ENCODE data around the gene GH1.
A peak's percentile ranks its signal among the peaks of the same experiment; 100 is the strongest.
"Not testable (repeated sequence)": the region's sequence is repeated elsewhere in the genome, so short reads cannot be mapped to it uniquely, and the experiment has no call there.

Gene GH1

DNA sequence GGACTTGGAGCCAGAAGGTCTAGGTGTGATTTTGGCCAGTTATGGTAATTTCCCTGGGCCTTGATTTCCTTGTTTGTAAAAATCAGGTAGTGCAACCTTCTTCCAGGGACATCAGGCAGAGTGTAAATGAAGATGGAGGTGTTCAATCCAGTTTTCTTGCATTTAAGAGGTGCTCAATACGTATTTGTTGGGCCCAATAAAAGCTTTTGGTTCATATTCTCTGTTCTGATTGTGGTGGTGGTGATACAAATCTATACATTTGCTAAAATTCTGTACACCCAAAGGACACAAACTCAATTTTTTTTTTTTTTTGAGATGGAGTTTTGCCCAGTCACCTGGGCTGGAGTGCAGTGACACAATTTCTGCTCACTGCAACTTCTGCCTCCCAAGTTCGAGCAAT, 7.5 kb upstream of the GH1 start:
- DNase-seq (ENCODE audit: low read depth): no peak

DNA sequence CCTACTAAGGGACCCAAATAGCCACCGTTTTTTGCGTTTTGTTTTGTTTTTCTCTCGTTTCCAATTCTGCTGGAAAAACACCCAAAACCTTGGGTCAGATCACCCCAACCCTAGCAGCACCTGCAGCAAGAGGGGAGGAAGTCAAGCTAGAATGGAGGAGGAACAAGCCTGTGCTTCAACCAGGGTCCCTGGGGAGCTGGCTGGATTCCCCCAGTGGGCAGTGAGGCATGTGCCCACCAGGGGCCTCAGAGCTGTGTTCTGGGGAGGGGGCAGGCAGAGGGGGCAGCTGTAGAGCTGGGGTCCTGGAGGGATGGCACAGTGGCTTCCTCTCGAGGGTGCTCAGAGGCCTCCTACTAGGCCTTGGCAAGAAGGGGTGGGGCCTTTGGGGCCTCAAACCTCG, 7.0 kb upstream of the GH1 start:
- DNase-seq (ENCODE audit: low read depth): no peak

DNA sequence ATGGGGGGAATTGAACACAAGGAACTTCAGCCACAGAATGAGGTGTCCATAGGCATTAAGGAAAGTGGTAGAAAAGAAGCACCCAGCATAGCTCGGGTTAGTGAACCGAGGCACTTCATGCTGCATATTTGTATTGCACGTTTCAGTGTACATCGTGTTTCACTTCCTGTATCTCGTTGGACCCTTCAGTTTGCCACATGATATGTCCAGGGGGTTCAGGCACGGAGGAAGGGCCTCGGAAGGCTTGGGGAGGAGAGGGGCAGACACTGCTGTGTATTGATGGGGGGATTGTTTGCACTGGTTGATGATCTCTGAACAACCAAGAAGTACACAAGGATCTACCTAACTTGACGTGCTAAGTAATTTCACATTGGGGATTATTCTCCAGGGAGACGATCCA, 3.8 kb upstream of the GH1 start:
- not testable (repeated sequence) for DNase-seq (ENCODE audit: low read depth)

DNA sequence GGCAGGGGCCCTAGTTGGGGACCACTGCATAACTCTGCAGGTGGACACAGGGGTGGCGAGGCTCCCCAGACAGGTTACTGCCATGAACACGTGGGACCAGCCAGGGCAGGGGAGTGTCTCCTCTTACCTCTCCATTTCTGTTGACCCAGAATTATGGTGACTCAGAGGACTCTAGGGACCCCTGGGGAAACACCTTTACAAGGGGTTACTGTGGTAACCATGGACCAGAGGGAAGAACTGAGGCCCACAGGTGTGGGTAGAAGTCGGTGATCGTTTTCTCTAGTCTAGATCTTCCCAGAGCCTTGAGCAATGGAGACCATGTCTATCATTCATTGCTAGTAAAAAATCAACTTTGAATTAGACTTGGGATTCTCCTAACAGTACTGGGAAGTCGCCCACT, 2.1 kb upstream of the GH1 start:
- not testable (repeated sequence) for DNase-seq (ENCODE audit: low read depth)

DNA sequence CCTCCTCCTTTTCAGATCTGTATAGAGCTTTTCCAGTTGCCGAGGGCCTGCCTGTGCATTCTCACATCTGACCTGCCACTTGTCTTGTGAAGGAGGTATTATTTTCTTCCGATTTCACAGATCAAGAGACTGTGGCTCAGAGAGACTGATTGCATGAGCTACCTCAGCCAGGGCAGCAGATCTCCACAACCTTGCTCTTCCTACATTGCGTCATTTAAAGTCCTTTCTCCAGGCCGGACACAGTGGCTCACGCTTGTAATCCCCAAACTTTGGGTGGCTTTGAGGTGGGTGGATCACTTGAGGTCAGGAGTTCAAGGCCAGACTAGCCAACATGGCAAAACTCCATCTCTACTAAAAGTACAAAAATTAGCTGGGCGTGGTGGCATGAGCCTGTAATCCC, 1.4 kb upstream of the GH1 start:
- DNase-seq (ENCODE audit: low read depth): not testable (repeated sequence)

DNA sequence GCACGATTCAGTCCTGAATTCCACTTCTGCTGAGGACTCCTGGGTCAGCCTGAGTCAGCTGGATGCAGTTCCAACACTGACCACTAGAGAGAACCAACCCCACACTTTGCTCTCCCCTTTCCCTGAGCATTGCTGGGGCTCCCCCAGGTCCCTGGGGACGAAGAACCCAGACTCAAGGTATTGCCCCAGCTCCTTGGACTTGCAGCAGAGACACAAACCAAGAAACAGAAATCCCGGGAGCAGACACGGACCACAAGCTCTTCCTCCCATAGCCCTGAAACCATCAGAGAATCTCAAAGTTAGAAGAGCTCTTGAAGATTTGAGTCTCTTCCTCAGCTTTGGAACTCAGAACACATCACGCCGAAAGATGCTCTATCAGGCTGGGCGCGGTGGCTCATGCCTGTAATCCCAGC, 678 bp upstream of the GH1 start:
- DNase-seq (ENCODE audit: low read depth): peak; percentile 46

DNA sequence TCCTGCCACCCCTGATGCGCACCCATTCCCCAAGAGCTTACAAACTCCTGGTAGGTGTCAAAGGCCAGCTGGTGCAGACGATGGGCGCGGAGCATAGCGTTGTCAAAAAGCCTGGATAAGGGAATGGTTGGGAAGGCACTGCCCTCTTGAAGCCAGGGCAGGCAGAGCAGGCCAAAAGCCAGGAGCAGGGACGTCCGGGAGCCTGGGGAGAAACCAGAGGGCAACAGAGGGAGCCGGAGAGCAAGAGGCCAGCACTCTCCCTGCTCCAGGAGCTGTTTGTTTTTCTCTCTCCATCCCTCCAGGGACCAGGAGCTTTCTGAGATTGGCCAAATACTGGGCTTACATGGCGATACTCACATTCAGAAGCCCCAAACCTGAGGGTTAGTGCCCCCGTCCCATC, 334 bp downstream of the GH1 start:
- no peak for DNase-seq (ENCODE audit: low read depth)

DNA sequence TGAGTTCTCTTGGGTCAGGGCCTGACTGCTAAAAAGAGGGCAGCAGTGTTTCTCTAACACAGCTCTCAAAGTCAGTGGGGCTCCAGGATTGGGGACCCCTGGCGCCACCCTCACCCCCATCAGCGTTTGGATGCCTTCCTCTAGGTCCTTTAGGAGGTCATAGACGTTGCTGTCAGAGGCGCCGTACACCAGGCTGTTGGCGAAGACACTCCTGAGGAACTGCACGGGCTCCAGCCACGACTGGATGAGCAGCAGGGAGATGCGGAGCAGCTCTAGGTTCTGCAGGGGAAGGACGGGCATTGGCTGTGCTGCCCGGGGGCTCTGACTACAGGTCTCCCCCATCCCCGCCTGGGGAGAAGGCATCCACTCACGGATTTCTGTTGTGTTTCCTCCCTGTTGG, 993 bp downstream of the GH1 start:
- DNase-seq (ENCODE audit: low read depth): no peak

DNA sequence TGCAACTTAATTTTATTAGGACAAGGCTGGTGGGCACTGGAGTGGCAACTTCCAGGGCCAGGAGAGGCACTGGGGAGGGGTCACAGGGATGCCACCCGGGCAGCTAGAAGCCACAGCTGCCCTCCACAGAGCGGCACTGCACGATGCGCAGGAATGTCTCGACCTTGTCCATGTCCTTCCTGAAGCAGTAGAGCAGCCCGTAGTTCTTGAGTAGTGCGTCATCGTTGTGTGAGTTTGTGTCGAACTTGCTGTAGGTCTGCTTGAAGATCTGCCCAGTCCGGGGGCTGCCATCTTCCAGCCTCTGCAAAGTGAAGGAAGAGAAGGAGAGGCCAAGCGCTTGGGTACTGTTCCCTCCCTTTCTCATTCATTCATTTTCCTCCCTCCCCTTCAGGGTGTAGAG, 1.4 kb downstream of the GH1 start:
- DNase-seq (ENCODE audit: low read depth): not testable (repeated sequence)

DNA sequence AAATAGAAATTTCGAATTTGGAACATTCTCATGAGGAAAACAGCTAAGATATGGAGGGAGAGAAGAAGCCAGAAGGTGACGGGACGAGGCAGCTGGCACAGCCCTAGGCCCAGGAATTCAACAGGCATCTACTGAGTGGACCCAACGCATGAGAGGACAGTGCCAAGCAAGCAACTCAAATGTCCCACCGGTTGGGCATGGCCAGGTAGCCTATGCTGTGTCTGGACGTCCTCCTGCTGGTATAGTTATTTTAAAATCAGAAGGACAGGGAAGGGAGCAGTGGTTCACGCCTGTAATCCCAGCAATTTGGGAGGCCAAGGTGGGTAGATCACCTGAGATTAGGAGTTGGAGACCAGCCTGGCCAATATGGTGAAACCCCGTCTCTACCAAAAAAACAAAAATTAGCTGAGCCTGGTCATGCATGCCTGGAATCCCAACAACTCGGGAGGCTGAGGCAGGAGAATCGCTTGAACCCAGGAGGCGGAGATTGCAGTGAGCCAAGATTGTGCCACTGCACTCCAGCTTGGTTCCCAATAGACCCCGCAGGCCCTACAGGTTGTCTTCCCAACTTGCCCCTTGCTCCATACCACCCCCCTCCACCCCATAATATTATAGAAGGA, 2.0 kb downstream of the GH1 start:
- DNase-seq (ENCODE audit: low read depth): no peak

DNA sequence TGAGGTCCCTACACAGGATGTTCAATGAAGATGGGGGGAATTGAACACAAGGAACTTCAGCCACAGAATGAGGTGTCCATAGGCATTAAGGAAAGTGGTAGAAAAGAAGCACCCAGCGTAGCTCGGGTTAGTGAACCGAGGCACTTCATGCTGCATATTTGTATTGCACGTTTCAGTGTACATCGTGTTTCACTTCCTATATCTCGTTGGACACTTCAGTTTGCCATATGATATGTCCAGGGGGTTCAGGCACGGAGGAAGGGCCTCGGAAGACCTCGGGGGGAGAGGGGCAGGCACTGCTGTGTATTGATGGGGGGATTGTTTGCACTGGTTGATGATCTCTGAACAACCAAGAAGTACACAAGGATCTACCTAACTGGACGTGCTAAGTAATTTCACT, 2.9 kb downstream of the GH1 start:
- DNase-seq (ENCODE audit: low read depth): not testable (repeated sequence)

DNA sequence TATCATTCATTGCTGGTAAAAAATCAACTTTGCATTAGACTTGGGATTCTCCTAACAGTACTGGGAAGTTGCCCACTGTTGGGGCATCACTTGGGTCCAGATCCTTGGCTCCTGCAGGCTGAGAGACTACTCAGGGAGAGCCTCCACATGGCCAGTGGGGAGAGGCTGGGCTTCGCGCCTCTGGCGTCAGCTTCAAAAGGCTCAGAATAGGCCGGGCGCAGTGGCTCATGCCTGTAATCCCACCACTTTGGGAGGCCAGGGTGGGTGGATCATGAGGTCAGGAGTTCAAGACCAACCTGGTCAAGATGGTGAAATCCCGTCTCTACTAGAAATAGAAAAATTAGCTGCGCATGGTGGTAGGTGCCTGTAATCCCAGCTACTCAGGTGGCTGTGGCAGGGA, 4.2 kb downstream of the GH1 start:
- DNase-seq (ENCODE audit: low read depth): no peak

DNA sequence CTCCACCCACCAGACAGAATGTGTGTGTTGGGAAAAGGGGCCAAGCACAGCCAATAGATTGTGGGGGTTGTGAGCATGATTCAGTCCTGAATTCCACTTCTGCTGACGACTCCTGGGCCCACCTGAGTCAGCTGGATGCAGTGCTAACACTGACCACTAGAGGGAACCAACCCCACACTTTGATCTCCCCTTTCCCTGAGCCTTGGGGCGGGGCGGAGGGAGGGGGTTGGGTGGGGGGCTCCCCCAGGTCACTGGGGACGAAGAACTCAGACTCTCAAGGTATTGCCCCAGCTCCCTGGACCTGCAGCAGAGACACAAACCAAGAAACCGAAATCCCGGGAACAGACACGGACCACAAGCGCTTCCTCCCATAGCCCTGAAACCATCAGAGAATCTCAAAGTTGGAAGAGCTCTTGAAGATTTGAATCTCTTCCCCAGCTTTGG, 7.0 kb downstream of the GH1 start:
- no peak for DNase-seq (ENCODE audit: low read depth)

DNA sequence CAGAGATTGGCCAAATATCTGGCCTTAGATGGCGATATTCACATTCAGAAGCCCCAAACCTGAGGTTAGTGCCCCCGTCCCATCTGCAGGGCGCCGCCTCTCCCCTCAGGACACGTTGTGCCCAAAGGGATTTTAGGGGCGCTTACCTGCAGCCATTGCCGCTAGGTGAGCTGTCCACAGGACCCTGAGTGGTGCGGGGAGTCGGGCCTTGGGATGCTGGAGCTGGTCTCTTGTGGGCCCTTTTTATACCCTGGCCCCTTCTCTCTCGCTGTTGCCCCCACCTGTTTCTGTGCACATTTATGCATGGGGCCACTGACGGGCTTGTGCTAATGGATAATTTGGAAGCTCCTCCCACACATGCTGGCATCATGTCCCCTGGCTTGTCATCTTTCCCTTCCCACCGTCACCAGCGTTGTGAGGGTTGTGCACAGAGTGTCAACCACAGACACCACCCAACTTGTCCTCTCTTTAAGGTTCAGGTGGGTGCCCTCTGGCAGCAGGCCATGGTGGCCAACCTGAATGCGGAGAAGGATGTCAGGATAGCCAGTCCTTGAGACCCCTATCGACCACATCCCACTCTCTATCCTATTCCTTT, 7.5 kb downstream of the GH1 start, which contains the start of gene CSHL1:
TSS of gene CSHL1 (minus strand) at position 218 of the 595 bp plus-strand sequence. CDS start at position 156, 62 bp downstream.
- DNase-seq (ENCODE audit: low read depth): no peak

DNA sequence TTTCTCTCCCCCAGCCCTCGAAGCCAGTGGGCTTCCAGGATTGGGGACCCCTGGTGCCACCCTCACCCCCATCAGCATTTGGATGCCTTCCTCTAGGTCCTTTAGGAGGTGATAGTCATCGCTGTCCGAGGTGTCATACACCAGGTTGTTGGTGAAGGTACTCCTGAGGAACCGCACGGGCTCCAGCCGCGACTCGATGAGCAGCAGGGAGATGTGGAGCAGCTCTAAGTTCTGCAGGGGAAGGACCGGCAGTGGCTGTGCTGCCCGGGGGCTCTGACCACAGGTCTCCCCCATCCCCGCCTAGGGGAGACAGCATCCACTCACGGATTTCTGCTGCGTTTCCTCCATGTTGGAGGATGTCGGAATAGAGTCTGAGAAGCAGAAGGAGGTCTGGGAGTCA, 8.5 kb downstream of the GH1 start:
- DNase-seq (ENCODE audit: low read depth): no peak

DNA sequence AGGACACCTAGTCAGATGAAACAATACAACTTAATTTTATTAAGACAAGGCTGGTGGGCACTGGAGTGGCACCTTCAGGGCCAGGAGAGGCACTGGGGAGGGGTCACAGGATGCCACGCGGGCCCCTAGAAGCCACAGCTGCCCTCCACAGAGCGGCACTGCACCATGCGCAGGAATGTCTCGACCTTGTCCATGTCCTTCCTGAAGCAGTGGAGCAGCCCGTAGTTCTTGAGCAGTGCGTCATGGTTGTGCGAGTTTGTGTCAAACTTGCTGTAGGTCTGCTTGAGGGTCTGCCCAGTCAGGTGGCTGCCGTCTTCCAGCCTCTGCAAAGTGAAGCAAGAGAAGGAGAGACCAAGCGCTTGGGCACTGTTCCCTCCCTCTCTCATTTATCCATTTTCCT, 9.1 kb downstream of the GH1 start:
- not testable (repeated sequence) for DNase-seq (ENCODE audit: low read depth)

DNA sequence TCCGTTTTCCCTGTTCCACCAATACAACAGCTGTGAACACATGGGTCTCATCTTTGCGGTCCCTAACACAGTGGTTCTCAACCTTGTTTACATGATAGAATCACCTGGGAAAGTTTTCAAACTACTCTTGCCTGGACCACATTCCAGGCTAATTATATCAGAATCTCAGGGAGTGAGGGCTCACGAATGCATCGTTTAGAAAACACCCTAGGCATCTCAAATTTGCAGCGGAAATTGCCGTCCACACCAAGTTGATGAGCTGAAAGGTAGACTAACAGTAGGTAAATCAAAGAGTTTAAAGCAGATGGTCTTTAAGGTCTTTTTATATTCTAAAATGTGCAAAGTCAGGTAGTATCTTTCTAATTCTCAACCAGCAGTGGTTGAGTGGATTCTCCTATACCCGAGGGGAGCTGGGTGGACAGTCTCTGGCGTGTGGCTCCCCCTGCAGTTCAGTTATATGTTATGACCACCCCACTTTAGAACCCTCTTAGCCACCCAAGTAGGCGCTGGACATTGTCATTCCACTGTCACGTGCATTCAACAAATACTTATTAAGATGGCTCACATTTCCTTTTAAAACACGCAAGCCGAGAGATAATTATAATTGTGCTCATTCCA, 11.4 kb downstream of the GH1 start:
- DNase-seq (ENCODE audit: low read depth): not testable (repeated sequence)

DNA sequence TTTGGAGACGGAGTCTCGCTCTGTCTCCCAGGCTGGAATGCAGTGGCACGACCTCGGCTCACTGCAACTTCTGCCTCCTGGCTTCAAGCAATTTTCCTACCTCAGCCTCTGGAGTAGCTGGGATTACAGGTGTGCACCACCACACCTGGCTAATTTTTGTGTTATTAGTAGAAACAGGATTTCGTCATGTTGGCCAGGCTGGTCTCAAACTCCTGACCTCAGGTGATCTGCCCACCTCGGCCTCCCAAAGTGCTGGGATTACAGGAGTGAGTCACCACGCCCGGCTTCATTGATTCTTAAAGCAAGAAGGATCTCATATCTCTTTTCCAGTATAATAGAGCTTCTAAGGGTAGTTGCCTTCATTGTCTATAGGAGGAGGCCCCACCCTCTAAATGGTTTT, 13.8 kb downstream of the GH1 start:
- not testable (repeated sequence) for DNase-seq (ENCODE audit: low read depth)

DNA sequence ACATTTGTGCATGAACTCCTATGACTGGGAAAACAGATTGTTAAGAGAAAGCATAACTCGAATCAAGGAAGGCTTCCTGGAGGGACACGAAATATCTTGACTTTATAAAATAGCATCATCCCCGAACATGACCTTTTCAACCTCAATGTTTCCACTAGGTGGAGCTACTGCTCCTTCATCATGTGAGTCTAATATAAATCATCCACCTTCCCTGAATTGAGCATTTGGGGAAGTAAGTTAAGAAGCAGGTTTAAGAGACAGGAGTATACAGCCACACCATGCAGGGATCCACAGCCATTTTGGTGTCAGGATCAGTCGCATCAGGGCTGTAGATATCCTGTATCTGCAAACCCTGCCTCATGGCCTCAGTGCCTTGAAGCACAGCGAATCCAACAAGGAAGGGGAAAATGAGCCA, 14.8 kb downstream of the GH1 start:
- not testable (repeated sequence) for DNase-seq (ENCODE audit: low read depth)

DNA sequence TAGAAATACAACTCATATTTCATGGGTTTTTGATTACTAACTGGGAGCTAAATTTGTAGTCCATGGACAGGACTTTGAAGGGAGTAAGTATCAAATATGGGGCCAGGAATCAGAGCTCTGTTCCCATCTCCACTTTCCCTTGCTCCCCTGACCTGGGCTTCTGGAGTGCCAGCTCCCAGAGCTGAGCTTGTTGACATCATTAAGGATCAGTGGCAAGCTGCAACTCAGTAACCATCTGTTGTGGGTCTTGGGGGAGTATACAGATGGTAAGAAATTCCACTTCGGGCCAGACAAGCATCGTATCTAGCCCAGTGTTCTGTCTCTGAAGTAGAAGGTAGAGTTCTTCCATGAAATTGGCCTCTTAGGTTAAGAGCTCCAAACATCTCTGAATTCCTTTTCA, 16.7 kb downstream of the GH1 start:
- not testable (repeated sequence) for DNase-seq (ENCODE audit: low read depth)

DNA sequence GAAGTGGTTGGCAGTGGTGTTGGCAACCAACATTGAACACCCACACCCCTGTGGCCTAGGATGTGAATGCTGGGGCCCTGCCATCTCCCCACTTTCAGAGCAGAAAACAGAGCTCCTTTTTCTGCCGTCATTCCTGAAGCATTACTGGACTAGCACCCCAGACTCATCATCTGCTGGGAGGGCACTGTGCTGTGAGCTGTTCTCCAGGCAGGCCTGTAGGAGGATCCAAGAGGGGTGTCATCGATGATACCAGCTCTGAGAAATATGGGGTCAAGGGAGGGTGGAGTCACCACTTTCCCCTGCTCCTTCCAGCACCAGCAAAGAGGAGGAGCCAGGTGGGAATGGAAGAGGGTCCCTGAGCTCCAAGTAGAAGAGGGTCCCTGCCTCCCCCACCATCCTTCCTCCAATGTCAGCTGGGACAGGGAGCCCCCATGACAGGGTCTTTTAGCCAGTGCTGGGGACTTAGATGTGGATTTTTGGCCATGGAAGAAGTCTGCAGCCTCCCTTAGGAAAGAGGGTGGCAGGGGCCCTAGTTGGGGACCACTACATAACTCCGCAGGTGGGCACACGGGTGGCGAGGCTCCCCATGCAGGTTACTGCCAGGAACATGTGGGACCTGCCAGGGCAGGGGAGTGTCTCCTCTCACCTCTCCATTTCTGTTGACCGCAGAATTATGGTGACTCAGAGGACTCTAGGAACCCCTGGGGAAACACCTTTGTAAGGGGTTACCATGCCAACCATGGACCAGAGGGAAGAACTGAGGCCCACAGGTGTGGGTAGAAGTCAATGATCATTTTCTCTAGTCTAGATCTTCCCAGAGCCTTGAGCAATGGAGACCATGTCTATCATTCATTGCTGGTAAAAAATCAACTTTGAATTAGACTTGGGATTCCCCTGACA, 19.5 kb downstream of the GH1 start:
- DNase-seq (ENCODE audit: low read depth): not testable (repeated sequence)
